ENCODE results near the gene FAM180A.
"Not testable (repeated sequence)": the region's sequence is repeated elsewhere in the genome, so short reads cannot be mapped to it uniquely, and the experiment has no call there.

The FAM180A gene

GRCh38 chr7:135742371-135742770 is 6.2 kb downstream of the FAM180A start:
- no peak for DNase-seq (ENCODE audit: low spot score)

DNA sequence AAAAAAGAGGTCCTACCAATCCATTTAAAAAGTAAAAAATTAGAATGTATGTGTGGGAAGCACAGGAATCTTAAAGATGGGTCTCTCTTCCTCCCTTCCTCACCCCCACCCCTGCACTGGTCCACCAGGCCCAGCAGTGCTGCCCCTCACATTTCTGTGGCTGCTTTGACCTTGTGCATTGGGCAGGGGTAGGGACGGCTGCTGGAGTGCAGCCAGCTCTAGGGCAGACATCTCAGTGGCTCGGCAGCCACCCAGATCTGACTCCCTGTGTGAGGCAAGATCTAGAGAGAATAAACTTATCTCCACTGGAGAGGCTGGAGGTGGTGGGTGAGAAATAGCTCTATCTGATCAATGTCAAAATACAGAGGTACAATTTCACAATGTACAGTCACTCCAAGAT is 6.7 kb downstream of the FAM180A start:
- FAIRE-seq: no peak

More at GRCh38 chr7:135742371-135742770, 6.2 kb downstream of the FAM180A start:
- no peak for FAIRE-seq

GRCh38 chr7:135740889-135741288 is 7.7 kb downstream of the FAM180A start:
- FAIRE-seq (no peak), DNase-seq (ENCODE audit: low spot score) (no peak)

More for the DNA sequence above, 6.7 kb downstream of the FAM180A start:
- no peak for DNase-seq (ENCODE audit: low spot score)

DNA sequence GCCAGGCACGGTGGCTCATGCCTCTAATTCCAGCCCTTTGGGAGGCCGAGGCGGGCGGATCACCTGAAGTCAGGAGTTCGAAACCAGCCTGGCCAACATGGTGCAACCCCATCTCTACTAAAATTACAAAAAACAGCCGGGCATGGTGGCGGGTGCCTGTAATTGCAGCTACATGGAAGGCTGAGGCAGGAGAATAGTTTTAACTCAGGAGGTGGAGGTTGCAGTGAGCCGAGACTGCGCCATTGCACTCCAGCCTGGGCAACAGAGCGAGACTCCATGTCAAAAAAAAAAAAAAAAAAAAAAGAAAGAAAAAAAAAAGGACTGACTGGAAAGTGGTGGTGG is 11.3 kb downstream of the FAM180A start:
- not testable (repeated sequence) for DNase-seq (ENCODE audit: low spot score); FAIRE-seq

DNA sequence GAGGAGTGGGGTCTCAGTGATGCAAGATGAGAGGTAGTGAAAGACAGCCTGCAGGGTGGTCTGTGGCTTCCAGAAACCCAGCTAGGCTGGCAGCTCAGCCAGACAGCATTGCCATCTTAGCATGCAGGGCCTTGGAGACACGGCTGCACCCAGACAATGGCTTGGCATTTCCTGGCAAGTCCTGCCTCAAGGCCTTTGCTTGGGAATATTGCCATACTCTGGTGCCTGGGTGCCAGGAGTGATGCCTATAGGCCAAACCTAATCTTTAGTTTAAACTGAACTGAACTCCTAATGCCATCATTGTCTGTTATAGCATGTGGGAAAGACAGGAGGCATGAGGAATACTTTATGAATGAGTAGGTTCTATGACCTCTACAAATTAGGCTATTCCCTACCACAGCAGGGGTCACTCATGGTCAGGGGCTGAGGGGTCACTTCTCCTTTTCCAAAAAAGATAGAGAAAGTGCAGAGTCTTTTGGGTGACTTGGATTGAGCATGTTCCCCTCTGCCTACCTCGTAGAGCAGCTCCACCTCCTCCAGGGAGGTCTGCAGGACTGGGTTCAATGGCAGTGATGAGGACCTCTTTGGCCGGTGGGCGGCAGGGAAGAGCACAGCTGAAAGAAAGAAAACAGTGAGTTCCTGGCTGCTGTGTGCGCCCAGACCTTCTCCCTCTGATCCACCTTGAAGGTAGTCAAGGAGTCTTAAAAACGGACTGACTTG is 11.9 kb downstream of the FAM180A start:
- DNase-seq (ENCODE audit: low spot score) (no peak), FAIRE-seq (no peak)

DNA sequence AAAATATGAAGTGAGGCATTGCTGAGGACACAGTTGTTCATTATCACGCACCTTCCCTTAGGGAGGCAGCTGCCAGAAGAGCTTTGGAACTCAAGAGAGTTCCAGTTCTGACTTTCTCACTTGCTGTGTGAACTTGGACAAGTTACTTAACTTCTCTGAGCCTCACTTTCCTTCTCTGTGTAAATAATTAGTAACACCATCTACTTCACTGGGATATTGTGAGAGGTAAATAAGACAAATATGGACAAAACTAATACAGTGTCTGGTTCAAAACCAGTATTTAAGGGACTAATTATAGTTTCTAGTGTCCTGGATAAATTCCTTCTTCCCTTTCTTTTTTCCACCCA is 14.3 kb downstream of the FAM180A start:
- FAIRE-seq (no peak), DNase-seq (ENCODE audit: low spot score) (no peak)

DNA sequence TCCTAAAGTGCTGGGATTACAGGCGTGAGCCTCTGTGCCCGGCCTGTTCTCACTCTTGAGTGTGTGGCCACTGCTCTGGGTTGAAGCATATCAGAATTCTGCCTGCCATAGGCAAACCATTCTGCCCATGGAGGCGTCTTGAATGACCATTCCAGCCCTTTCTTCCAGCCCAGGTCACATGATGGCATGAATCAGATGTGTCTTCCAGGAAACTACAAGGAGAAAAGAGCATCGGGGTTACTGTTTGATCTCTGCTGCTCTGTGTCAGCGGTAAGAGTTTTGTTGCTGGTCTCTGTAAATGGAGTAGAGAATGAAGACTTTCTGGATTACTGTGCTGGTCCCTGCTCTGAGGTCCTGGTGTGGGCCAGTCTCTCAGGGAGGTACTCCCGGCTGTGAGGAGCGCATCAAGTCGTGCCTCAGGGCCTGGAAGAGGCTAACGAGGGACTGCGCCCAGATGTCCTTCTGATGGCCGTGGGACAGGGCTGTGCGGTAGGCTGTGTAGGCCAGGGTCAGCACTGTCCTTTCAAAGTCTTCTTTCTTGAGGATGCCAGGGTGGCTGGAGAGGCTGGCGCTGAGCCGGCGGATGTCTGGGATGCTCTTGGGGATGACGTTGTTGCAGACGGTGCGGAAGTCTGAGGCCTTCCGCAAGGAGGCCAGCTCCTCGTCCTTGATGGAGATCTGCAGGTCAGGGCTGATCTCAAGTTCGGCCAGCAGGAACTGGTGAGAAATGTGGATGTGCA is 14.8 kb downstream of the FAM180A start:
- no peak for DNase-seq (ENCODE audit: low spot score)
- no peak for FAIRE-seq

DNA sequence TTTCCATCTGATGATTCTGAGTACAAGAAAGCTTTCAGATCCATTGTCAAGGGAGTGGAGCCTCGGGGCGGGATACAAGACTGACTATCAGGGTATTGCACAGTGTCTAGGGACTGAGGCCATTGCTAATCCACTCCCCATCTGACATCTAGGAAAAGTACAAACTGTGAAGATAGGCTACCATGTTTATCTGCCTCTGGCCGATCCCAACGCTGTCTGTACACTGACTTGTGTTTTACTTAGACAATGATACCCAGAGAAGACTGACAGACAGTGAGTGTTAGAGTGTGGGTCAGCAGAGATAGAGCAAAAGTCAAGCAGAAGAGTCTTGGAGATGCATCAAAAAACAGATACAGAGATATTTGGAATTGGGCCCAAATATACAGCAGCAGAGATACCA is 17.5 kb downstream of the FAM180A start:
- FAIRE-seq (no peak), DNase-seq (ENCODE audit: low spot score) (no peak)

DNA sequence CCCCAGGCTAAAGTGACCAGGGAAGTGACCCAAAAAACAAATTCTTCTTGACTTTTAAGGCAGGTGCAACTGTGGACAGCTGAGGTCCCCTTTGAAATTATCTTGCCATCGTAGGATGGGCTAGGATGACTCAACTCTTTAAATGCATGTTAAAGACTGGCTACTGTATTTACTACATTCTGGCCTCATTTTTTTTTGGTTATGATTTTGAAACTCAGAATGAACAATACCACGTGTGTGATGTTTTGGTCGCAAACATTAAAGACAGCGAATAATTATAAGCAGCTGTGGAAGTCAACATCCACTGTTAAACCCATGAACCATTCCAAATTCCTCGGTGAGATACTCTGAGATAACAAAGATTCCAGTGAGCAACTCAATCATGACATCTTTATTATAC is 19.4 kb downstream of the FAM180A start:
- no peak for DNase-seq (ENCODE audit: low spot score)
- no peak for FAIRE-seq

GRCh38 chr7:135728136-135728669 is 20.4 kb downstream of the FAM180A start, which contains the start of gene SLC13A4:
Gene SLC13A4 (minus strand): TSS chr7:135728186. CDS start chr7:135727496, 690 bp downstream.
- no peak for DNase-seq (ENCODE audit: low spot score)
- no peak for FAIRE-seq

- FAIRE-seq: no peak
Measured at GRCh38 chr7:135726911-135727673, 21.5 kb downstream of the FAM180A start.

GRCh38 chr7:135726276-135726788 is 22.3 kb downstream of the FAM180A start:
- FAIRE-seq (no peak), DNase-seq (ENCODE audit: low spot score) (no peak)

More at GRCh38 chr7:135726911-135727673, 21.5 kb downstream of the FAM180A start:
- no peak for DNase-seq (ENCODE audit: low spot score)

DNA sequence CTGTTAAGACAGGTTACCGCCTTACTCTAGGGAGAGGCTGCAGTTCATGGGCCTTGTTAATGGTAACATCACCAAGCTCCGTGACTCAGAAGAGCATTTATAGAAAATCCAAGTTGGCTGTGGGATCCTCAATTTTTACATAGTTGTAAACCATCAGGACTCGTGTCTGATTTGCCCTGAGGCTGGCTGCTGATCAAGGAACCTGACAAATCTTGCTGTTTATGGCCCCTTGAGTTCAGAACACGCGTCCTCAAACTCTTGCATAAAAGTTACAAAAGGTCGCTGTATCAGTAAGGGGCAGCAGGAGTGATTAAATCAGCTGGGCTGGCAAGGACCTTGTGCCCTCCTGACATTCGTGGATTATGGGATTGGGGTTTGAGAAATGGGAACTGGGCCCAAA is 25.2 kb downstream of the FAM180A start:
- DNase-seq (ENCODE audit: low spot score): no peak
- FAIRE-seq: no peak

- DNase-seq (ENCODE audit: low spot score) (no peak), FAIRE-seq (no peak)
Measured at GRCh38 chr7:135721198-135721820, 27.3 kb downstream of the FAM180A start.

GRCh38 chr7:135719688-135720087 is 28.9 kb downstream of the FAM180A start:
- FAIRE-seq: no peak
- DNase-seq (ENCODE audit: low spot score): no peak

DNA sequence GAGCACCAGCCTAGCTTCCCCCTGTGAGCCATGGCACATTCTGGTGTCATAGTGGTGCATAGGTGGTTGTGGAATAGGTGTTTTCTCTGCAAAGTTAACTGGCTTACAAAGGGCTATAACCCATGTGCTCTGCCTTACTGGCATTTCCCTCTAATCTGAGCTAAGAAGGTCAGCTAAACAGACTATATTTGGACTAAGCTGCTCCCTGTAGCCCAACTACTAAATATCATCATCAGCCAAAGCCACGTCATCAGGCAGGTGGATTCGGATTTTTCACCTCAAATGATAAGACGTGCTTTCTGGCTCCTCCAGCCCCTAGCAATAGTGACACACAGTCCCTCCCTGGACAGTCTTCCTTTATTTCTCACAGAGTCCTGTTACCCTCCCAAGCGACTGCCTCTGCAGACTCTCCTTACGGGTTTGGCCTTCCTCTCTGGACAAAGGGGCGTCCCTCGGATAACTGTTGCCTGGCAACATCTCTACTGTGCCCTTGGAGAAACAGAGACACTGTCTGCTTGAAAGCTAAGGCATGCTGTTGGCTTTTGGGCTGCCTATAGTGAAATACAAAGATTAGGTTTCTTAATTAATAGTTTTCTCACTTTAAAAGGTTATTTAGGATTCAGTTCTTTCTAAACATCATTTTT is 29.7 kb downstream of the FAM180A start:
- FAIRE-seq: no peak
- DNase-seq (ENCODE audit: low spot score): no peak

GRCh38 chr7:135718219-135718618 is 30.4 kb downstream of the FAM180A start:
- FAIRE-seq (no peak), DNase-seq (ENCODE audit: low spot score) (no peak)

GRCh38 chr7:135717693-135718092 is 30.9 kb downstream of the FAM180A start:
- FAIRE-seq (no peak), DNase-seq (ENCODE audit: low spot score) (no peak)

- no peak for DNase-seq (ENCODE audit: low spot score)
- FAIRE-seq: no peak
Measured at GRCh38 chr7:135716677-135717238, 31.9 kb downstream of the FAM180A start.

- FAIRE-seq (no peak), DNase-seq (ENCODE audit: low spot score) (no peak)
Measured at GRCh38 chr7:135715673-135716072, 32.9 kb downstream of the FAM180A start.
